Measurements from ENCODE around the gene TDRD9.

The TDRD9 gene

DNA sequence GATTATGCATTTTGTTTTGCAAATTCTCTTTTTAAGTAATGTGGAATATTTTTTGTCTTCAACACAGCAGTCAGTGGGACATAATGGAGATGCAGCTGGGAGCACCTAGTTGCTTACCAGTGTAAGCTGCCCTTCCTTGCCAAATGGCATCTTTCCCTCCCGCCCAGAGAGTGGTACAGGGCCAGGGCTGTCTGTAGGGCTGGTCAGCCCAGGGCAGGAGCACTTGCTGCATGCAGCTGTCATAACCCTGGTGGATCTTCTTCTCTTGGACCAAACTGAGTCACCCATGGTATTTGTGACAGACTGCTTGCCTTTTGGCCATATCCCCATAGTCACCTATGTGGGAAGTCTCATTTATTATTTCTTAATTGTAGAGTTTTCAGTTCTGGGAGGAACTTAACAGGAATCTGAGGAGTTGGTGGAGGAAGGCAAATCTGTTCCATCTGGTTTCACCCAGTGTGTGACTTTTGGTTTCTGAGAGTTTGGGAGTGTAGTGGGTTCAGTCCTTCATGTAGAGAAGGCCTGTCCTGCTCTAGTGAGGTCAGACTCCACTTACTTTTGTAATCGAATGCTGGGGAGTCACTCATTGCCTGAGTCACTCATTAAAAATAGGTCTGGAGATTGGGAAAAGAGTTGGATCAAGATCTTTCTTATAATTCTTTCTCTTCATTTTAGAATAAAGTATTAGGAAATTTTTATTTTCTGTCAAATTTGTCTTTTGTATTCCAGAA is 95.2 kb downstream of the TDRD9 start:
- DNase-seq (ENCODE audit: low read depth), result no peak

DNA sequence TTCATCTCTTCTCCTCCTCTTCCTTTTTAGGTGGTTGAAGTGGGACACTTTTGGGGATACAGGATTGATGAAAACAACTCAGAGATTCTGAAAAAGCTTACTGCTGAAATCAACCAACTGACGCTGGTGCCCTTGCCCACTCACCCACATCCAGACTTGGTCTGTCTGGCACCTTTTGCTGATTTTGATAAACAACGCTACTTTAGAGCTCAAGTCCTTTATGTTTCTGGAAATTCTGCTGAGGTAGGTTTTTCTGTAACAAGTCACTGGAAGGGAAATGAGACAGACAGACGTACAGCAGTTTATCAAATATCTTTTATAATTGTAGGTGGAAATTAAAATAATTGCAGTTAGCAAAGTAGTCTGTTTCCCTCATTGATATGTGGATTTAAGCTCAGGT is 97.3 kb downstream of the TDRD9 start:
- no peak for DNase-seq (ENCODE audit: low read depth)

DNA sequence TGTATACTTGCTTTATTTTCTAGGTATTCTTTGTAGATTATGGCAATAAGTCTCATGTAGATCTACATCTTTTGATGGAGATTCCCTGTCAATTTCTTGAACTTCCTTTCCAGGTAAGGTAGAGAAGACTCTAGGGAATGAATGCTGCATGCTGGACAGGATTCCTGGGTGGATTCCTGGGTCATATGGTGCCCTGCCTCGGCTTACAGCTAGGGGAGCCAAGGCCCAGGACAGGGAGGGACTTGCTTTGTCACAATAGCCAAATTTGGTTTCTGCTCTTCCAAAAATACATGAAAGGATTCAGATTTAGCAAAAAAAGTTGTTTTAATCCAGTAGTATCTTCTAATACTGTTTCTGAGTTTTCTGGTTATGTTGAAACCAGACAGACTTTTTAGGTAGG is 97.8 kb downstream of the TDRD9 start:
- no peak for DNase-seq (ENCODE audit: low read depth)

DNA sequence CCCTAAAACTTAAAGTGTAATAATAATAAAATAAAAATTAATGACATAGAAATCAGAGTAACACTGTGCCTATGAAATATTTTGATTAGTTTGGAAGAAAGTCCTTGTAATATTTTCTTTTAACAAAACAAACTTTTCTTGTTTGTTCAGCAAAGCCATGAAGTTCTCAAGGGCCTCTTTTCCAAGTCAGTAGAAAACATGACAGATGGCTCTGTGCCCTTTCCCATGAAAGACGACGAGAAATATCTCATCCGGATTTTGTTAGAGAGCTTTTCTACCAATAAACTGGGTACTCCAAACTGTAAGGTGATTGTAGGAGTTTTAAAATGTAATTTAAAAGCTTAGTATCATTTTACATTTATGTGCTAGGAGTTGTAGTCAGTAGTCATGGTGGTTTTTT is 102.7 kb downstream of the TDRD9 start:
- DNase-seq (ENCODE audit: low read depth), result no peak

DNA sequence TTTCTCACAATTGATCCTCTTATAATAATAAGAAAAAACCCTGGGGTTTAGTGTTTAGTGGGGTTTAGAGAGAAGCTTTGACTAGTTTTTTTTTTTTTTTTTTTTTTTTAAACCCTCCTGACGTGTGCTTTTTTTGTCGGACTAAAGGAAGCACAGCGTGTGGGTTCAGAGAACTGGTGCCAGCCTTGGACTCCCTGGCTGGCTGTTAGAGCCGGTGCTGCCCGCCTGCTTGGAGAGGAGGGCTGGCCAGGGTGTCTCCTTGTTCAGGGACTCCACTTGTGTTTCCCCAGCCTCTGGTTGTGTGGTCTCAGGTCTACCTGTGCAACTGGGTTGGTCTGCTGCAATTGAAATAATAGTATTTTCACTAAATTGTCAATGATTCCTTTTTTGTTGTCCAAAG is 103.1 kb downstream of the TDRD9 start:
- DNase-seq (ENCODE audit: low read depth), result no peak

DNA sequence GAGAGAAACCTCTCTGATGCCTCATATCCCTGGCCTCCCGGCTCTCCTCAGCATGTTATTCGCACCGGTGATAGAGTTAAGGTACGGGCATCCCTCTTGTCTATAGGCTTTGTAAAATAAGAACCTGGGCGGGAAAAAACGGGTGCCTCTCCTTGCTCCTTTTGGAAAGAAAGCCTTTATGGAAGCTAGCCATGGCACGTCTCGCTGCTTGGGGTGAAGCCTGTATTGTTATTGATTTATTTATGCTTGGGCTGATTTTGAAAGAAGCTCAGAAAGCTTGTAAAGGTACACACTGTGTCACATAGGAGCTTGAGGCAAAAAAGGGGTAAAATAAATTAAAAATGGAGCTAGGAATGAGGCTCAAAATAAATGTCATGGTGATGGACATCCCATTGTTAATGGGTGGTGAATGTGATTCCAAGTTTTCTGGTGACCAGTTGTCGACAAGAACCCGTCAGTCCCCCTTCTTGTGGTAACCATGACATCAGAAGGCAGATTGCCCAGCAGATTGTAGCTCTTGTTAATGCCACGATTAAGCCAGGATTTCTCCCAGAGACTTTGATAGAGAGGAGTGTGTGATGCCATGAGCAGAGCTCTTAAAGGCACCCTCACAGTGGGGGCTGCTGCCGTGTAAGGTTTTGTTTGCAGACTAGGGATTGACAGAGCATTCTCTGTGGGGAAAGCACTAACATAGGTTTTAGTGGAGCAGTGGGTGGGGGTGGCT is 106.9 kb downstream of the TDRD9 start:
- no peak for DNase-seq (ENCODE audit: low read depth)

DNA sequence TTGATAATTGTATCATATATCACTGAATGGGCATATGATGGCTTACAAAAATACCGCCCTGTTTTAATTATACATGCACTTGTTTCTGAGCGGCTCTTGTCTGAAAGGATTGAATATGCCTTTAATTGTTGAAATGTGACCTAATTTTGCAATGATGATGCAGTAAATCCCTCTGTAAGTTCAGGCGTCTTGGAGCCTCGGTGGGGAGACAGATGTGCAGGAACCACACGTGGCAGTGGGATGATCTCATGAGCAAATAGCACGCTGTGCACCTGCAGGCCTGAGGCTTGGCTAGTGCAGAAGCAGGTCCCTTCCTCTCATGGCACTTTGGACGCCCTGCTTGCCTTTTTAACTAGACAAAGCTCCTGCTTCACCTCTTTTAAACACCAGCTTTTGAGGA is 108.0 kb downstream of the TDRD9 start:
- DNase-seq (ENCODE audit: low read depth), result no peak

DNA sequence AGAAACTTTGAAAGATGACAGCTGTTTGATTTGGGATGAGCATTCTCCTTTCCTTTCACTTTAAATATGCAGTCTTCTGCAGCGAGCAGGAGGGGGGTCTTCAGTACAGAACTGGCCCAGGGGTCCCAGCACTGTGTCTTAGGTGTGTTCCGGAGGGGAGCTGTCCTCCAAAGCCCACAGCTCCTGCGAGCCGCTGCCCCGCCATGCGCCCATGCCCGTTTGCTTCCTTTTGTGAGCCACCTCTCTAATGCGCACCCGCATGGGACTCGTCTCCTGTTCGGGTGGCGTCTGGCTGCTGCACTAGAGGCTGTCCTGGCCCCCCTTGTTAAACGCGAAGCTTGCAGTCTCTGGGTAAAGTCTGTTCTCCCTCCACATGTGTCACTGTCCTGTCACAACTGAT is 108.8 kb downstream of the TDRD9 start:
- DNase-seq (ENCODE audit: low read depth), result no peak

DNA sequence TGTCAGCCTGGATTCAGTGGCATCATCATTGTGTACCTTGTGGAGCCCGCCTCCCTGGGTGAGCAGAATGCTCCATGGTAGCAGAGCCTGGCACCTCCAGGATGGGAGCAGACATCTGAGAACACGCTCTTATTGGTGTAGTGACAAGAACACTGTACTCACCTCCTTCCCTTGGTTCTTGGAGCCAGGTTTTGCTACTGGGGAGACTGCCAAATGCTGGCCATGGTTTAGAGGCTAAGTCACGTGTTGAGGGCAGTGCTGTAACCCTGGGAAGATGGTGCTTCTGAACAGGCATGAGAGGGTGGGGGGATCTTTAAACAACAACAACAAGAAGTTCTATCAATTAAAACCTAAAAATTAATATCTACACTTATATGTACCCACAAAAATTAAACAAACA is 109.6 kb downstream of the TDRD9 start:
- no peak for DNase-seq (ENCODE audit: low read depth)

DNA sequence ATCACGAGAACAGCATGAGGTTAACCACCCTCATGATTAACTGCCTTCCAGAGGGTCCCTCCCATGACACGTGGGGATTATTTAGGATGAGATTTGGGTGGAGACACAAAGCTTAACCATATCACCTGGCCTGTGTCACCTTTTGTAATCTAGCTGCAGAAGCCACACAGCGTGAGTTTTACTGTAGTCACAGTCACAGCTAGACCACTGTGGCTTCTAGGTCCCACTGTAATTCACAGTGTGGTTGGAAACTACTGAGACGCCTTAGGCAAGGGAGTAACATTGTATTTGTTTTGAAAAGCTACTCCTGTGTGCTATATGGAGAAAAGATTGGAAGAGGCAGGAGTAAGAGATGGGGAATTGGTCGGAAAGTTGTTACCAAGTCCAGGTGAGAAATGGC is 111.0 kb downstream of the TDRD9 start:
- DNase-seq (ENCODE audit: low read depth), result no peak

DNA sequence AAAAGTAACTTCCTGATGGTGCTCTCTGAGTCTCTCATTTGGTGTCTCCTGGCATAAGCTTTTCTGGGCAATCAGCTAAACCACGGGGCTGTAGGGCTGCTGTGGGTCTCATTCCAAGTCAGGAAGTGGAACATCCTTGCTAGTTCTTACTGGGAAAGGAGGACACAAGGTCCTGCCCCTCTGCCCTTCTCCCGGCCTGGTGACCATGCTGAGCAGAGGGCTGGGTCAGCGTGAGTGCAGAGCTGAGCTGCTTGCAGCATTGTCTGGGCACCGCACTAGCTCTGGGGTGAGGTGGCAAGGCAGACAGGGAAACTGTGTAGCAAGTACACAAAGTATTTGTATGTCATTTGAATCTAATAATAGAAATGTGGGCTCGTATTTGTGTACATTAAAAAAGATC is 112.3 kb downstream of the TDRD9 start:
- DNase-seq (ENCODE audit: low read depth), result no peak

DNA sequence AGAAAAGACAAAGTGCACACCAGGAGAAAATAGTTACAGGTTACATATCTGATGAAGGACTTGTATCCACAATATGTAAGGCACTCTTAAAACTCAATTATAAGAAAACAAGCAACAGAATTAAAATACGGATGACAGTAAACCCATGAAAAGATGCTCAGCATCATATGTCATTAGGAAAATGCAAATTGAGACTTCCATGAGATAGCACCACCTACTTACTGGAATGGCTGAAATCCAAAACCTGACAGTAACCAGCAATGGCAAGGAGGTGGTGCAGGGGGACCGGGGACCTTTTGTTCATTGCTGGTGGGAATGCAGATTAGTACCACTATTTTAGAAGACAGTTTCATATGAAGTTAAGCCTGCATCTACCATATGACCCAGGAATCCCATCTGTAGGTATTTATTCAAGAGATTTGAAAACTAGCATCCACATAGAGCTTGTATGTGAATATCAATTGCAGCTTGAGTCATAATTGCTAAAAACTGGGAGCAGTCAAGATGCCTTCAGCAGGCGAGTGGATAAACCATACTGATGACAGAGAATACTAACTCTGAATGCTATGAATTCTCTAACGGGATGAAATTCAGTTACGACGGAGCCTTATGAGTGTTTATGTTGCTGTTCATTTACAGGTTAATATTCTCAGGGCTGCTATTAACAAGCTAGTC is 113.3 kb downstream of the TDRD9 start:
- no peak for DNase-seq (ENCODE audit: low read depth)

DNA sequence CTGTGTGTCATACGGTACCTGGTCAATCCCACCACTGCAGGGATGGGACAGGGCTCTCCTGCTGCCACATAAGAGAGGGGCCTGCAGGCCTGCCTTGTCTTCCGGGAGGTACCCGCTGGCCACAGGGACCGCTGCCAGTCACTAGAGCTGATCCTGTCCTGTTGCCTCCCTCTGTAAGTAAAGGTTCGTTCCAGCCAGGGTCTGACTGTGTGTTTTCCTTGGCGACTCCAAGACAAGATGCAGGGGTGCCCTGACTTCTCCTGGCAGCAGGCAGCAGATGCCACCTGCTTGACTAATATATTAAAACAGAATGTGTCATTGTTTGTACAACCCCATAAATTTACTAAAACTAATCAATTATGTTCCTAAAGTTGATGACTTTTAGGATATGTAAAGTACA is 115.8 kb downstream of the TDRD9 start:
- no peak for DNase-seq (ENCODE audit: low read depth)

DNA sequence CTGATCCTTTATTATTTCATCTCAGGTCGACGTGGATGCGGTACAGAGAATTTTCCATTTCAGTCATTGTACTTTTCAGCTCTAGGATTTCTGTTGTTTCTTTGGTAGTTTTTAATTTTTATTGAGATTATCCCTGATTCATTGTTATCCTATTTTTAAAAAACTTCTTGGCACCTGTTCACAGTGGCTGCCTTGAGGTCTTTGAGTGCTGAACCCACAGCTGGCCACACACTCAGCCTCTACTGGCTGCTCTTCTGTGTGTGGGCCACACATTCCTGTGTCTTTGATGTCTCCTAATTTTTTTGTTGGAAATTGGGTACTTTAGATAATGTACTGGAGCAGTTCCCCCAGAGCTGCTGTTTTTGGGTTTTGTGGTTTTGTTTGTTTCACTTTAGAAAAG is 119.5 kb downstream of the TDRD9 start:
- DNase-seq (ENCODE audit: low read depth), result no peak

DNA sequence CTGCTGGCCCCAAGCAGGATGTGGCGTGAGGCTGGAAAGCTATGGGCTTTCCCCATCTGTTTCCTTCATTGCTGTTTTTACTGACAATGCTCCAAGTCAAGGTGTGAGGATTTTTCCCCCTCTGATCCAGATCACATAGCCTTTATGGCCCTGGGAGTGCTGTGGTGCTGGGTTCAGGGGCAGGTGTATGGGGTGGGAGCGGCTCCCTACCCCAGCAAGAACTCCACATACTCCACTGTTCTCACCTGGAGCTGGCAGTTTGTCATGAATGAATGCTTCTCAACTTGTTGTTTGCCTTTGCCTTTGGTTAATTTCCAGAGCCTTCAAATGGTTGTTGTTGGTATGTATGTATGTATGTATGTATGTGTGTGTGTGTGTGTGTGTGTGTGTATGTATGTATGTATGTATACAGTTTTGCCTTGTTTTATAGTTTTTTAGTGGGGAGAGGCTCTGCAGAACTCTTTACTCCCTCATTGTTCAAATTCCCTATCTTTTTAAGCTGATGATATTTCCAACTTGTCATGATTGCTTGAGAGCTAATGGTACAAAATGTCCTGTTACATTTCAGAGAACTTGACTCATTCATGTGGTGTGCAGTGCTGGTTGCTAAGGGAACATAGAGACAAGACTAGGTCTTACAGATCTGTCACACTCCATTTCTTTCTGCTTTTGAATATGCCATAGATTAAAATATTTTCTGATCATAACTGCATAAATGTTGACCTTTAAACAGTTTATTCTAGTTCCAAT is 120.7 kb downstream of the TDRD9 start:
- no peak for DNase-seq (ENCODE audit: low read depth)

DNA sequence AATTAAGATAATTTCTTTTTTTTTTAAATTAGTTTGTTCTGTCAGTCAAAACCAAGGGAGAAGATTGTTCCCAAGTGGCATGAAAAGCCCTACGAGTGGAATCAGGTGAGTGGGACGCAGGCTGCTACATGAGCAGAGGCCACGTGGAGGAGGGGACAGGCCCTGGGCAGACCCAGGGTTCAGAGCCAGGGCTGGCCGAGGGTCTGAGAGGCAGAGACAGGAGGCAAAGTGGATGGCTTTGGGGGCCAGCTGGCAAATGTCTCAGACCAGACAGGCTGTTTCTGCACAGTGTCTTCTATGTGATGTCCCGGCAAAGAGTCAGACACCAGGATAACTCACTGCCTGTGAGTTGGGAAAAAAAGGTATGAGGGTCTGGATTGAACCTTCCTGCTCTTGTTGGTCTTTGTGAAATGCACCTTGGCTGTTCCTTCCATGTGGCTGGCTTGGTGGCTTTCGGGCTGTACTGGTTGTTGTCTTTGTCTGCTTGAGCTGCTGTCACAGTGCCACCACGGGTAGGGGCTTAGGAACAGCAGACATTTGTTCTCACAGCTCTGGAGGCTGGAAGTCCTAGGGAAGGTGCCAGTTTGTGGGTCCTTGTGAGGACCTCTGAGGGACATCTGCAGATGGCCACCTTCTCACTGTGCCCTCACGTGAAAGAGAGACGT is 121.5 kb downstream of the TDRD9 start:
- no peak for DNase-seq (ENCODE audit: low read depth)

DNA sequence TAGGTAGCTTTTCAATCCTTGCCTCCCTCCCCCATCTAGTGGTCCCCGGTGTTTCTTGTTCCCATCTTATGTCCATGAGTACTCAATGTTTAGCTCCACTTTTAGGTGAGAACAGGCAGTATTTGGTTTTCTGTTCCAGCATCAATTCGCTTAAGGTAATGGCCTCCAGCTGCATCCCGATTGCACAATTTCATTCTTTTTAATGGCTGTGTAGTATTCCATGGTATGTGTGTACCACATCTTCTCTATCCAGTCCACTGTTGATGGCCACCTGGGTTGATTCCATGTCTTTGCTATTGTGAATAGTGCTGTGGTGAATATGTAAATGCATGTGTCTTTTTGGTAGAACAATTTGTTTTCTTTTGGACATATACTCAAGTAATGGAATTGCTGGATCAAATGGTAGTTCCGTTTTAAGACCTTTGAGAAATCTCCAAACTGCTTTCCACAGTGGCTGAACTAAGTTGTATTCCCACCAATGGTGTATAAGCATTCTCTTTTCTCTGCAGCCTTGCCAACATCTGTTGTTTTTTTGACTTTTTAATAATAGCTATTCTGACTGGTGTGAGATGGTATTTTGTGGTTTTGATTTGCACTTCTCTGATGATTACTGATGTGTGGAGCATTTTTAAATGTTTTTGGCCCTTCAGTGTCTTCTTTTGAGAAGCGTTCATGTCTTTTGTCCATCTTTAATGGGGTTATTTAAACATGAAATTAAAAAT is 123.0 kb downstream of the TDRD9 start:
- DNase-seq (ENCODE audit: low read depth), result no peak

DNA sequence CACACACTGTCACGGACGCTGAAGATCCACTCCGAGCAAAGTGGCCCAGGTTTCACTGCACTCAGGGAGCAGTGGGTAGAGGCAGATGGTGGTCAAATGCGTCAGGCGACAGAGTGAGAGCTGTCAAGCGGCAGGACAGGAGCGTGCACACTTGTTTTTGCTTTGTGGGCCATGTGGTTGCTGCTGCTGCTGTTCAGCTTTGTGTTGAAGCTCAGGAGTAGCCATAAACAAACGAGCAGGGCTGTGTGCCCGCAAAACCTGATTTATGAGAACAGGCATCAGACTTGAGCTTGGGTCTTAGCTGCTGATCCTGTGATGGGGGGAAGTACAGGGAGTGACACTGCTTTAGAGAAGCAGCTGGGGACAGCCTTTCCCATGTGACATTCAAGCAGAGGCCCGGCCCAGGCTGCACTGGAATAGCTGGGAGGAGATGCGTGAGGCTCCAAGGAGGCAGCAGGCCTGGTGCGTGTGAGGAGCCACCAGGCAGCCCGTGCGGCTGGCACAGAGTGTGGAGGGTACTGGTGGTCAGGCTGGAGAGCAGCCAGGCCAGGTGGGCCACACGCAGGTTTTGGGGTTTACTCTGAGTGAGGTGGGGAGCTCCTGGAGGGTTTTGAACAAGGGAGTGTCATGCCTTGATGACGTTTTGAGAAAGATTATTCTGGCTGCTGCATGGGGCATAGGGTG is 126.1 kb downstream of the TDRD9 start:
- DNase-seq (ENCODE audit: low read depth), result no peak

DNA sequence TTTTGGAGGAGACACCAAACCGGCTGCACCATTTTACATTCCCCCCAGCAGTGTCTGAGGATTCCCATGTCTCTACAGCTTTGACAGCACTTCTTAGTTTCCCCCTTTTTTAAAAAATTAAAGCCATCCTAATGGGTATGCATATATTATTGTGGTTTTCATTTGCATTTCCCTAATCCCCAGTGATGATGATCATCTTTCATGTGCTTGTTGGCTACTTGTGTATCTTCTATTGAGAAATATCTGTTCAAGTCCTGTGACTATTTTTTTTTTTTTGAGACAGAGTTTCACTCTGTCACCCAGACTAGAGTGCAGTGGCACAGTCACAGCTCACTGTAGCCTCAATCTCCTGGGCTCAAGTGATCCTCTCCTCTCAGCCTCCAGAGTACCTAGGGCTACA is 134.0 kb downstream of the TDRD9 start:
- DNase-seq (ENCODE audit: low read depth), result no peak

DNA sequence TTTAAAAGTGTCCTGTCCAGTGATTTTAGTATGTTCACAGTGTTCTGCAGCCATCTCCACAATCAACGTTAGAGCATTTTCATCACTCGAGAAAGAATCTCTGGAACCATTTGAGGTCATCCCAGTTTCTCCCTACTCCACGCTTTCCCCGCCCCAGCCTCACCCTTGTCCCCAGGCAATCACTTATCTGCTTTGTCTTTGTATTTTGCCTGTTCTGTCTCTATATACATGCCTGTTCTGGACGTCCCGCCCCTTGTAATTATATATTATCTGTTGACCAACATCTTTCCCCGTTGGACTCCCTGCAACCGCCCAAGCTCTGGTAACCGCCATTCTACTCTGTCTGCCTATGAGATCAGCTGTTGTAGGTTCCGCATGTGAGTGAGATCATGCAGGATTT is 135.7 kb downstream of the TDRD9 start:
- DNase-seq (ENCODE audit: low read depth), result no peak

DNA sequence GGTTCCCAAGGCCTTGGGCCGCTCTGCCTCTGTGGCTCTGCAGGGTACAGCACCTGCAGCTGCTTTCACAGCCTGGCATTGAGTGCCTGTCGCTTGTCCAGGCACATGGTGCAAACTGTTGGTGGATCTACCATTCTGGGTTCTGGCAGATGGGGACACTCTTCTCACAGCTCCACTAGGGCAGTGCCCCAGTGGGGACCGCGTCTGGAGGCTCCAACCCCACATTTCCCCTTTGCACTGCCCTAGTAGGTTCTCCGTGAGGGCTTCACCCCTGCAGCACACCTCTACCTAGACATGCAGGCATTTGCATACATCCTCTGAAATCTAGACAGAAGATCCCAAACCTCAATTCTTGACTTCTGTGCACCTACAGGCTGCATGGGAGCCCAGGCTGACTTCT is 138.0 kb downstream of the TDRD9 start:
- DNase-seq (ENCODE audit: low read depth), result no peak
